ENCODE data around the gene AFAP1.

The AFAP1 gene

GRCh38 chr4:7763788-7764187, 175.9 kb downstream of the AFAP1 start:
- Mint-ChIP-seq H3K9me3 (no peaks in the 10 kb centered on the region), H3K36me3 (ENCODE audit: low read depth) (peaks cover 57% of the 10 kb centered on the region), H3K27ac (no peak overlapping the region), H3K27me3 (no peaks in the 10 kb centered on the region), H3K4me1 (ENCODE audit: low read depth) (peaks cover 26% of the 10 kb centered on the region), H3K4me3 (no peak overlapping the region)
- DNase-seq = no peak

- Mint-ChIP-seq H3K4me1 (ENCODE audit: low read depth) (peaks cover 32% of the 10 kb centered on the region), H3K27ac (peak overlapping the region; percentile 64), H3K9me3 (no peaks in the 10 kb centered on the region)
Observed at GRCh38 chr4:7763106-7763505, 176.6 kb downstream of the AFAP1 start.

GRCh38 chr4:7762376-7763030, 177.2 kb downstream of the AFAP1 start:
- H3K9me3 Mint-ChIP-seq = no peaks in the 10 kb centered on the region
- DNase-seq = no peak
- peaks cover 44% of the 10 kb centered on the region for H3K36me3 Mint-ChIP-seq (ENCODE audit: low read depth)
- no peak overlapping the region for H3K27ac Mint-ChIP-seq
- H3K4me3 Mint-ChIP-seq = no peak overlapping the region
- peaks cover 37% of the 10 kb centered on the region for H3K4me1 Mint-ChIP-seq (ENCODE audit: low read depth)
- H3K27me3 Mint-ChIP-seq = no peaks in the 10 kb centered on the region

More at GRCh38 chr4:7763106-7763505, 176.6 kb downstream of the AFAP1 start:
- Mint-ChIP-seq H3K4me3 (no peak overlapping the region), H3K27me3 (no peaks in the 10 kb centered on the region), H3K36me3 (ENCODE audit: low read depth) (peaks cover 50% of the 10 kb centered on the region)
- no peak for DNase-seq

- Mint-ChIP-seq H3K27me3 (no peaks in the 10 kb centered on the region), H3K4me1 (ENCODE audit: low read depth) (peaks cover 44% of the 10 kb centered on the region), H3K36me3 (ENCODE audit: low read depth) (peaks cover 36% of the 10 kb centered on the region), H3K27ac (peak overlapping the region; percentile 55), H3K4me3 (no peak overlapping the region), H3K9me3 (no peaks in the 10 kb centered on the region)
- peak; percentile 68 for DNase-seq
Observed at GRCh38 chr4:7761720-7762119, 177.9 kb downstream of the AFAP1 start.

- Mint-ChIP-seq H3K9me3 (no peaks in the 10 kb centered on the region), H3K27ac (peak overlapping the region; percentile 55), H3K27me3 (no peaks in the 10 kb centered on the region), H3K4me3 (no peak overlapping the region), H3K4me1 (ENCODE audit: low read depth) (peaks cover 44% of the 10 kb centered on the region), H3K36me3 (ENCODE audit: low read depth) (peaks cover 35% of the 10 kb centered on the region)
- DNase-seq = no peak
Observed at GRCh38 chr4:7761312-7761711, 178.3 kb downstream of the AFAP1 start.

- peak overlapping the region; percentile 90 for H3K27ac Mint-ChIP-seq
- H3K36me3 Mint-ChIP-seq (ENCODE audit: low read depth) = peaks cover 30% of the 10 kb centered on the region
- H3K27me3 Mint-ChIP-seq = no peaks in the 10 kb centered on the region
- no peaks in the 10 kb centered on the region for H3K9me3 Mint-ChIP-seq
- no peak for DNase-seq
- peaks cover 44% of the 10 kb centered on the region for H3K4me1 Mint-ChIP-seq (ENCODE audit: low read depth)
- no peak overlapping the region for H3K4me3 Mint-ChIP-seq
Observed at GRCh38 chr4:7760706-7761105, 179.0 kb downstream of the AFAP1 start.

- peaks cover 44% of the 10 kb centered on the region for H3K4me1 Mint-ChIP-seq (ENCODE audit: low read depth)
- peaks cover 26% of the 10 kb centered on the region for H3K36me3 Mint-ChIP-seq (ENCODE audit: low read depth)
- no peaks in the 10 kb centered on the region for H3K9me3 Mint-ChIP-seq
- H3K27ac Mint-ChIP-seq = peak overlapping the region; percentile 90
- DNase-seq = no peak
- no peaks in the 10 kb centered on the region for H3K27me3 Mint-ChIP-seq
- peak overlapping the region; percentile 70 for H3K4me3 Mint-ChIP-seq
Observed at GRCh38 chr4:7760228-7760627, 179.4 kb downstream of the AFAP1 start.

- H3K4me3 Mint-ChIP-seq = peak overlapping the region; percentile 70
- H3K9me3 Mint-ChIP-seq = no peaks in the 10 kb centered on the region
- peaks cover 26% of the 10 kb centered on the region for H3K36me3 Mint-ChIP-seq (ENCODE audit: low read depth)
- peak; percentile 47 for DNase-seq
- peaks cover 44% of the 10 kb centered on the region for H3K4me1 Mint-ChIP-seq (ENCODE audit: low read depth)
- H3K27ac Mint-ChIP-seq = peak overlapping the region; percentile 90
- no peaks in the 10 kb centered on the region for H3K27me3 Mint-ChIP-seq
Observed at GRCh38 chr4:7759635-7760034, 180.0 kb downstream of the AFAP1 start.

GRCh38 chr4:7759216-7759615, 180.4 kb downstream of the AFAP1 start:
- peak overlapping the region; percentile 90 for H3K27ac Mint-ChIP-seq

GRCh38 chr4:7758476-7758875, 181.2 kb downstream of the AFAP1 start:
- Mint-ChIP-seq H3K27me3 (no peaks in the 10 kb centered on the region), H3K4me3 (no peak overlapping the region), H3K4me1 (ENCODE audit: low read depth) (peaks cover 44% of the 10 kb centered on the region), H3K36me3 (ENCODE audit: low read depth) (peaks cover 19% of the 10 kb centered on the region), H3K9me3 (no peaks in the 10 kb centered on the region), H3K27ac (peak overlapping the region; percentile 76)
- DNase-seq = no peak

More at GRCh38 chr4:7759216-7759615, 180.4 kb downstream of the AFAP1 start:
- H3K27me3 Mint-ChIP-seq = no peaks in the 10 kb centered on the region
- peak; percentile 66 for DNase-seq
- peaks cover 44% of the 10 kb centered on the region for H3K4me1 Mint-ChIP-seq (ENCODE audit: low read depth)
- H3K36me3 Mint-ChIP-seq (ENCODE audit: low read depth) = peaks cover 25% of the 10 kb centered on the region
- H3K9me3 Mint-ChIP-seq = no peaks in the 10 kb centered on the region
- H3K4me3 Mint-ChIP-seq = peak overlapping the region; percentile 70

GRCh38 chr4:7757501-7758471, 181.9 kb downstream of the AFAP1 start:
- no peak for DNase-seq
- Mint-ChIP-seq H3K4me1 (ENCODE audit: low read depth) (peaks cover 44% of the 10 kb centered on the region), H3K36me3 (ENCODE audit: low read depth) (peaks cover 13% of the 10 kb centered on the region), H3K9me3 (no peaks in the 10 kb centered on the region), H3K4me3 (no peak overlapping the region), H3K27ac (peak overlapping the region; percentile 76), H3K27me3 (no peaks in the 10 kb centered on the region)

GRCh38 chr4:7756561-7757355, 182.9 kb downstream of the AFAP1 start:
- Mint-ChIP-seq H3K9me3 (no peaks in the 10 kb centered on the region), H3K27ac (peak overlapping the region; percentile 63), H3K4me1 (ENCODE audit: low read depth) (peaks cover 40% of the 10 kb centered on the region), H3K27me3 (no peaks in the 10 kb centered on the region), H3K36me3 (ENCODE audit: low read depth) (peaks cover 7% of the 10 kb centered on the region), H3K4me3 (no peak overlapping the region)
- no peak for DNase-seq

GRCh38 chr4:7756071-7756470, 183.6 kb downstream of the AFAP1 start:
- H3K9me3 Mint-ChIP-seq = no peaks in the 10 kb centered on the region
- no peaks in the 10 kb centered on the region for H3K36me3 Mint-ChIP-seq (ENCODE audit: low read depth)
- peaks cover 38% of the 10 kb centered on the region for H3K4me1 Mint-ChIP-seq (ENCODE audit: low read depth)
- H3K27me3 Mint-ChIP-seq = no peaks in the 10 kb centered on the region
- H3K27ac Mint-ChIP-seq = no peak overlapping the region
- H3K4me3 Mint-ChIP-seq = no peak overlapping the region
- no peak for DNase-seq

- Mint-ChIP-seq H3K36me3 (ENCODE audit: low read depth) (no peaks in the 10 kb centered on the region), H3K27ac (peak overlapping the region; percentile 52), H3K4me1 (ENCODE audit: low read depth) (peaks cover 43% of the 10 kb centered on the region), H3K4me3 (no peak overlapping the region), H3K9me3 (no peaks in the 10 kb centered on the region), H3K27me3 (no peaks in the 10 kb centered on the region)
- DNase-seq = no peak
Observed at GRCh38 chr4:7755561-7755960, 184.1 kb downstream of the AFAP1 start.
